ENCODE results near the gene DUSP7. TPM values are rescaled to one million over a fixed set of nuclear protein-coding genes. Genes with fewer than 3 reads are reported as not detected.

Gene DUSP7
- total RNA-seq, 1 experiment from 2014 or later: 11.1 TPM

DNA sequence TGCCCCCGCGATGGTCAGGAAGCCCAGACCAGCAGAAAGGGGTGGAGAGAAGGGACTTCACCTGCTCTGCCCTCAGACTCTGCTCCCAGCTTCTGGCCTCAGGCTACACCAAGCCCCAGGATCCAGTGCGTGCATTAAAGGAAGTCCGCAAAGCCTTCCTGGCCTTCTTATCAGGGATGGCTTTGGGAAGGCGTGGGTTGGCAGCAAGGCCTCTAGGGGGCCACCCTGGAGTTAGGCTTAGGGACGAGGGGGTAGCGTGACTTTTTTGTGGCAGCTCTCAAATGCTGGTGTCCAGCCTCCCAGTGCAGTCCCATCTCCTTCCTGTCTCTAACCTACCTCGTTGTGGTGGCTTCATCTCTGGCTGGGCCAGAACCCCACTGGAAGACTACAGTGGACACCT lies 41.8 kb downstream of the DUSP7 start:
- Histone ChIP-seq H3K9me3 (ENCODE audit: low read length) (no peaks in the 10 kb centered on the region), H3K4me3 (ENCODE audit: low read length) (no peak overlapping the region), H3K4me1 (ENCODE audit: low read length) (peaks cover 20% of the 10 kb centered on the region), H3K9me2 (replicated peaks; ENCODE audit: insufficient read depth, low read length) (no peaks in the 10 kb centered on the region), H3K36me3 (ENCODE audit: insufficient read depth, low read length) (no peaks in the 10 kb centered on the region), H2AFZ (ENCODE audit: low read length) (no peak overlapping the region), H3K9ac (ENCODE audit: low read length) (no peak overlapping the region), H3K4me2 (ENCODE audit: low read depth, low read length, poor library complexity, severe bottlenecking) (no peak overlapping the region), H4K20me1 (ENCODE audit: insufficient read depth, low read depth, low read length) (no peaks in the 10 kb centered on the region), H3K27me3 (ENCODE audit: low read length) (no peaks in the 10 kb centered on the region), H3K79me2 (ENCODE audit: low read length) (no peaks in the 10 kb centered on the region), H3K27ac (ENCODE audit: low read length) (no peak overlapping the region)
- DNase-seq: no peak

GRCh38 chr3:52013802-52014598 lies 42.4 kb downstream of the DUSP7 start:
- H3K27me3 ChIP-seq (ENCODE audit: low read length): no peaks in the 10 kb centered on the region
- H3K9me3 ChIP-seq (ENCODE audit: low read length): no peaks in the 10 kb centered on the region
- no peaks in the 10 kb centered on the region for H3K36me3 ChIP-seq (ENCODE audit: insufficient read depth, low read length)
- H4K20me1 ChIP-seq (ENCODE audit: insufficient read depth, low read depth, low read length): no peaks in the 10 kb centered on the region
- DNase-seq: no peak
- no peaks in the 10 kb centered on the region for H3K9me2 ChIP-seq (replicated peaks; ENCODE audit: insufficient read depth, low read length)
- H3K4me3 ChIP-seq (ENCODE audit: low read length): no peak overlapping the region
- H2AFZ ChIP-seq (ENCODE audit: low read length): no peak overlapping the region
- H3K79me2 ChIP-seq (ENCODE audit: low read length): no peaks in the 10 kb centered on the region
- no peak overlapping the region for H3K27ac ChIP-seq (ENCODE audit: low read length)
- H3K4me2 ChIP-seq (ENCODE audit: low read depth, low read length, poor library complexity, severe bottlenecking): no peak overlapping the region
- no peak overlapping the region for H3K9ac ChIP-seq (ENCODE audit: low read length)
- H3K4me1 ChIP-seq (ENCODE audit: low read length): peaks cover 20% of the 10 kb centered on the region

GRCh38 chr3:52012699-52013098 lies 43.7 kb downstream of the DUSP7 start:
- no peak overlapping the region for H3K9ac ChIP-seq (ENCODE audit: low read length)
- no peaks in the 10 kb centered on the region for H3K9me2 ChIP-seq (replicated peaks; ENCODE audit: insufficient read depth, low read length)
- H3K4me2 ChIP-seq (ENCODE audit: low read depth, low read length, poor library complexity, severe bottlenecking): no peak overlapping the region
- no peak overlapping the region for H3K27ac ChIP-seq (ENCODE audit: low read length)
- no peak overlapping the region for H2AFZ ChIP-seq (ENCODE audit: low read length)
- H3K4me3 ChIP-seq (ENCODE audit: low read length): no peak overlapping the region
- H3K79me2 ChIP-seq (ENCODE audit: low read length): no peaks in the 10 kb centered on the region
- H3K36me3 ChIP-seq (ENCODE audit: insufficient read depth, low read length): no peaks in the 10 kb centered on the region
- H3K4me1 ChIP-seq (ENCODE audit: low read length): peaks cover 20% of the 10 kb centered on the region
- H3K27me3 ChIP-seq (ENCODE audit: low read length): no peaks in the 10 kb centered on the region
- H3K9me3 ChIP-seq (ENCODE audit: low read length): no peaks in the 10 kb centered on the region
- no peaks in the 10 kb centered on the region for H4K20me1 ChIP-seq (ENCODE audit: insufficient read depth, low read depth, low read length)
- no peak for DNase-seq

DNA sequence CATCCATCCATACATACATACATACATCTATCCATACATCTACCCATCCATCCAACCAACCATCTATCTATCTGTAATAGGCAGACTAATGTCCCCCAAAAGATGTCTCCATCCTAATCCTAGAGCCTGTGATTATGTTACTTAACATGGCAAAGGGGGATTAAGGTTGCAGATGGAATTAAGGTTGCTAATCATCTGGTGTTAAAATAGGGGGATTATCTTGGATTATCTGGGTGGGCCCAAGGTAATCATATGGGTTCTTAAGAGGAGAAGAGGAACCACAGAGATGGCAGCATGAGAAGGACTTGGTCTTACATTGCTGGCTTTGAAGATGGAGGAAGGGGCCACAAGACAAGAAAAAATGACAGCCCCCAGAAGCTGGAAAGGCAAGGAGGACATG lies 45.9 kb downstream of the DUSP7 start:
- Histone ChIP-seq H4K20me1 (ENCODE audit: insufficient read depth, low read depth, low read length) (no peaks in the 10 kb centered on the region), H3K4me2 (ENCODE audit: low read depth, low read length, poor library complexity, severe bottlenecking) (no peak overlapping the region), H3K4me3 (ENCODE audit: low read length) (no peak overlapping the region), H3K4me1 (ENCODE audit: low read length) (peaks cover 17% of the 10 kb centered on the region), H3K36me3 (ENCODE audit: insufficient read depth, low read length) (no peaks in the 10 kb centered on the region), H2AFZ (ENCODE audit: low read length) (no peak overlapping the region), H3K27me3 (ENCODE audit: low read length) (no peaks in the 10 kb centered on the region), H3K27ac (ENCODE audit: low read length) (no peak overlapping the region), H3K79me2 (ENCODE audit: low read length) (no peaks in the 10 kb centered on the region), H3K9ac (ENCODE audit: low read length) (no peak overlapping the region), H3K9me3 (ENCODE audit: low read length) (no peaks in the 10 kb centered on the region), H3K9me2 (replicated peaks; ENCODE audit: insufficient read depth, low read length) (no peaks in the 10 kb centered on the region)
- DNase-seq: no peak

- Histone ChIP-seq H3K27ac (ENCODE audit: low read length) (no peak overlapping the region), H3K4me1 (ENCODE audit: low read length) (peaks cover 11% of the 10 kb centered on the region)
Observed at GRCh38 chr3:52007291-52007690, 49.1 kb downstream of the DUSP7 start.

DNA sequence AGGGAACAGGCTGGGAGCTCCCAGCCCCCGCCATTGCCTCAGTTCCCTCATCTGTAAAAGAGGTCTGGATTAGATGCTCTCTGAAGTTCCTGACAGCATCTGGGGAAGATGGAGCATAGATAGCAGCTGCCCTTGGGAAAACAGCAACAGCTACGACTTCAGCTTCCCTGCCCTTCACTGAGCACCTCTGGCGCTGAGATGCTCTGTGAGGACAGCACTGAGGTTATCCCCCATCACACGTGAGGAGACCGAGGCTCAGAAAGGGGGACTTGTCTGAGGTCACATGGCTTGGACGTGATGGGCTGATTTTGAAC lies 49.6 kb downstream of the DUSP7 start:
- no peak overlapping the region for H3K4me2 ChIP-seq (ENCODE audit: low read depth, low read length, poor library complexity, severe bottlenecking)
- H2AFZ ChIP-seq (ENCODE audit: low read length): no peak overlapping the region
- DNase-seq: no peak
- no peaks in the 10 kb centered on the region for H3K9me3 ChIP-seq (ENCODE audit: low read length)
- H3K79me2 ChIP-seq (ENCODE audit: low read length): no peaks in the 10 kb centered on the region
- no peaks in the 10 kb centered on the region for H3K9me2 ChIP-seq (replicated peaks; ENCODE audit: insufficient read depth, low read length)
- H3K4me3 ChIP-seq (ENCODE audit: low read length): no peak overlapping the region
- H3K27ac ChIP-seq (ENCODE audit: low read length): no peak overlapping the region
- no peak overlapping the region for H3K9ac ChIP-seq (ENCODE audit: low read length)
- peaks cover 14% of the 10 kb centered on the region for H3K4me1 ChIP-seq (ENCODE audit: low read length)
- H4K20me1 ChIP-seq (ENCODE audit: insufficient read depth, low read depth, low read length): peaks cover 5% of the 10 kb centered on the region; the same call in 1 of the 2 replicates
- H3K27me3 ChIP-seq (ENCODE audit: low read length): no peaks in the 10 kb centered on the region
- no peaks in the 10 kb centered on the region for H3K36me3 ChIP-seq (ENCODE audit: insufficient read depth, low read length)

More at GRCh38 chr3:52007291-52007690, 49.1 kb downstream of the DUSP7 start:
- Histone ChIP-seq H3K27me3 (ENCODE audit: low read length) (no peaks in the 10 kb centered on the region), H3K4me3 (ENCODE audit: low read length) (no peak overlapping the region), H2AFZ (ENCODE audit: low read length) (no peak overlapping the region), H3K79me2 (ENCODE audit: low read length) (no peaks in the 10 kb centered on the region), H3K4me2 (ENCODE audit: low read depth, low read length, poor library complexity, severe bottlenecking) (no peak overlapping the region), H3K36me3 (ENCODE audit: insufficient read depth, low read length) (no peaks in the 10 kb centered on the region), H3K9me2 (replicated peaks; ENCODE audit: insufficient read depth, low read length) (no peaks in the 10 kb centered on the region), H3K9ac (ENCODE audit: low read length) (no peak overlapping the region), H4K20me1 (ENCODE audit: insufficient read depth, low read depth, low read length) (peaks cover 3% of the 10 kb centered on the region; the same call in 1 of the 2 replicates), H3K9me3 (ENCODE audit: low read length) (no peaks in the 10 kb centered on the region)
- DNase-seq: no peak

GRCh38 chr3:52006017-52006819 lies 50.2 kb downstream of the DUSP7 start:
- H3K4me1 ChIP-seq (ENCODE audit: low read length): peaks cover 20% of the 10 kb centered on the region
- DNase-seq: no peak
- H3K79me2 ChIP-seq (ENCODE audit: low read length): no peaks in the 10 kb centered on the region
- H3K4me2 ChIP-seq (ENCODE audit: low read depth, low read length, poor library complexity, severe bottlenecking): no peak overlapping the region
- no peaks in the 10 kb centered on the region for H3K36me3 ChIP-seq (ENCODE audit: insufficient read depth, low read length)
- no peak overlapping the region for H3K4me3 ChIP-seq (ENCODE audit: low read length)
- no peak overlapping the region for H3K27ac ChIP-seq (ENCODE audit: low read length)
- no peak overlapping the region for H3K9ac ChIP-seq (ENCODE audit: low read length)
- H3K27me3 ChIP-seq (ENCODE audit: low read length): no peaks in the 10 kb centered on the region
- H2AFZ ChIP-seq (ENCODE audit: low read length): no peak overlapping the region
- H3K9me3 ChIP-seq (ENCODE audit: low read length): no peaks in the 10 kb centered on the region
- peaks cover 5% of the 10 kb centered on the region; the same call in 1 of the 2 replicates for H4K20me1 ChIP-seq (ENCODE audit: insufficient read depth, low read depth, low read length)
- no peaks in the 10 kb centered on the region for H3K9me2 ChIP-seq (replicated peaks; ENCODE audit: insufficient read depth, low read length)

DNA sequence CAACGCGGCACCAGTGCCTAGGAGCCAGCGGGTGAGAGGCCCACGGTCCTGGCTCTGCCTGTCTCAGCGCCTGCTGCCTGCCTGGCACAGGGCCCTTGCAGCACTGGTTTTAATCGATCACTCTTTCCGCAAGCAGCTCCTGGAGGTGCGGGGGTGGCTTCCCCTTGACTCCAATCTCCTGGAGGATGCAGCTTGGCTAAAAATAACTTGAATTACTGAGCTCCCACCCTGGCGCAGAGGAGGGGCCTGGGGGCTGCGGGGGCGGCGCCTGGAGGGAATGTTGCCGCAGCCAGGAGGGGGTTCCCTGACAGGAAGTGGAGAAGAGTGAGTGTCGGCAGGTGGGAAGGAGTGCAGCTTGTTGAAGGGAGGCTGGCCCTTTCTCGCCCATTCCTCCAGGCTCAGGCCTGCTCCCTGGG lies 50.8 kb downstream of the DUSP7 start:
- Histone ChIP-seq H4K20me1 (ENCODE audit: insufficient read depth, low read depth, low read length) (peaks cover 5% of the 10 kb centered on the region; the same call in 1 of the 2 replicates), H2AFZ (ENCODE audit: low read length) (no peak overlapping the region), H3K9me3 (ENCODE audit: low read length) (no peaks in the 10 kb centered on the region), H3K4me1 (ENCODE audit: low read length) (peaks cover 20% of the 10 kb centered on the region), H3K9ac (ENCODE audit: low read length) (no peak overlapping the region), H3K27ac (ENCODE audit: low read length) (no peak overlapping the region), H3K4me3 (ENCODE audit: low read length) (no peak overlapping the region), H3K27me3 (ENCODE audit: low read length) (no peaks in the 10 kb centered on the region), H3K4me2 (ENCODE audit: low read depth, low read length, poor library complexity, severe bottlenecking) (no peak overlapping the region), H3K9me2 (replicated peaks; ENCODE audit: insufficient read depth, low read length) (no peaks in the 10 kb centered on the region), H3K79me2 (ENCODE audit: low read length) (no peaks in the 10 kb centered on the region), H3K36me3 (ENCODE audit: insufficient read depth, low read length) (no peaks in the 10 kb centered on the region)
- DNase-seq: no peak

All from Karpas-422 (cell line).